SK-N-MC (cell line): ENCODE data around the gene CPLANE2.

ENCODE experiments used
- EZH2 ChIP-seq: fragments of 200-600 bp; sonication (generic); IDR thresholded peaks from one replicate; pipeline ENCODE4 v1.6.1; 2017; ENCODE audit warnings: antibody characterized with exemption
- POLR2AphosphoS5 ChIP-seq: IDR thresholded peaks from 2 replicates; pipeline ENCODE4 v1.6.1; 2012; ENCODE audit warnings: mild to moderate bottlenecking, low read depth, low read length, borderline replicate concordance

- no peak for TF ChIP-seq EZH2
- no peak for TF ChIP-seq POLR2AphosphoS5
Observed at GRCh38 chr1:16251381-16251780, 14.4 kb upstream of the CPLANE2 start.
